Left ventricle myocardium inferior (tissue), 1 donor: ENCODE results near the gene STX4. TPM values are rescaled to one million over a fixed set of nuclear protein-coding genes. Genes with fewer than 3 reads are reported as not detected.

ENCODE experiments used
- DNase-seq: peaks from one replicate; pipeline ENCODE4 v3.0.0-alpha.2; 2020
- H3K27ac ChIP-seq: fragments of 200-600 bp; replicated peaks from 2 replicates; pipeline ENCODE4 v1.8.0; 2021
- H3K27me3 ChIP-seq: fragments of 200-600 bp; 2 replicates; pipeline ENCODE4 v1.8.0; 2021; ENCODE audit warnings: low read depth
- H3K36me3 ChIP-seq: fragments of 200-600 bp; 2 replicates; pipeline ENCODE4 v1.8.0; 2021
- H3K4me1 ChIP-seq: fragments of 200-600 bp; 2 replicates; pipeline ENCODE4 v1.8.0; 2021
- H3K4me3 ChIP-seq: fragments of 200-600 bp; 2 replicates; pipeline ENCODE4 v1.8.0; 2021; ENCODE audit warnings: mild to moderate bottlenecking, moderate library complexity
- H3K9me3 ChIP-seq: fragments of 200-600 bp; replicated peaks from 2 replicates; pipeline ENCODE4 v1.8.0; 2021
- intact Hi-C: fragments of 100-400 bp; cut with micrococcal nuclease; formaldehyde crosslinking; loops from one replicate; pipeline ENCODE4 v1.11.0; 2022
- total RNA-seq: library from RNA; stranded (reverse); fragmentation: NEBNext Ultra II Directional; extraction: Animal tissue kit (Norgen Biotek cat#: 25700); gene quantifications from one replicate; pipeline ENCODE4 v1.2.1, GENCODE V29; 2021
- TF ChIP-seq, protein P1 (sequence below): fragments of 200-600 bp; IDR thresholded peaks from 2 replicates; pipeline ENCODE4 v1.8.0; 2021; ENCODE audit warnings: antibody characterized with exemption, mild to moderate bottlenecking, borderline replicate concordance
- donor health status: DM: no; HTN: yes; CAD: no; lungs with severe emphysema.

Gene STX4
- total RNA-seq, 1 donor from 2014 or later = 43.1 TPM

DNA sequence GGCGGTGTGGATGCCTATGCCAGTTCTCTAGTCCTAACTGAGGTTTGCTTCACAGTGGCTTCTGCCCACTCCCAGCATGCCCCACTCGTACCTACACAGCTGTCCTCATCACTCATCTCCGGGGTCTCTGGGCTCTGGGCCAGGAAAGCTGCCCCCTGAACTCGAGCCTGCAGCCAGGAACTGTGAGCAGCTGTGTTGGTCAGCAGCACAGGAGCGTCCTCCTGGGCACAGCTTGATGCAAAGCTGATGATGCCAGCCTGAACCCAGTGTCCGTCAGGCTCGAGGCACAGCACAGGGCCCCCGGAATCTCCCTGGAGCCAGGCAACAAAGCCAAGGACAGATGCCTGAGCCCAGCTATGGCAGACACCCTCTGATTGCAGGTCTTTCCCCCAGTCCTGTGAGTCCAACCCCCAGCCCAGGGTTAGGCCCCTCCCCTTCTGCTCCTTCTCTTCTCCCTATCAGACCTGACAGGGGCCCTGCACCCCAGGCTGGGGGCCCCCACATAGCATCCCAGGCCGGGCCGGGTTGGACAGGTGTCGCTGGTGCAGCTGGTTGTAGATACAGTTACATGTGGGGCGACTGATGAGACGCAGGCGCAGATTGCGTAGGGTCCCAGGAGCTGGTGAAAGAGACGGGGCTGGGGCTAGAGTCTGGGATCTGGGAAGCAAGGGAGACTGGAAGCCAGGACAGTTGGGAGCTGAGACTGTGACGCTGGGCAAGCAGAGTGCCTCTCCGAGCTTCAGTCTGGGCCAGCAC, 52.7 kb downstream of the STX4 start:
- Histone ChIP-seq H3K9me3 (no peaks in the 10 kb centered on the region), H3K27ac (no peak overlapping the region), H3K4me1 (peaks cover 20% of the 10 kb centered on the region), H3K4me3 (no peak overlapping the region), H3K36me3 (peaks cover 76% of the 10 kb centered on the region), H3K27me3 (no peaks in the 10 kb centered on the region)
- TF ChIP-seq, protein P1, sequence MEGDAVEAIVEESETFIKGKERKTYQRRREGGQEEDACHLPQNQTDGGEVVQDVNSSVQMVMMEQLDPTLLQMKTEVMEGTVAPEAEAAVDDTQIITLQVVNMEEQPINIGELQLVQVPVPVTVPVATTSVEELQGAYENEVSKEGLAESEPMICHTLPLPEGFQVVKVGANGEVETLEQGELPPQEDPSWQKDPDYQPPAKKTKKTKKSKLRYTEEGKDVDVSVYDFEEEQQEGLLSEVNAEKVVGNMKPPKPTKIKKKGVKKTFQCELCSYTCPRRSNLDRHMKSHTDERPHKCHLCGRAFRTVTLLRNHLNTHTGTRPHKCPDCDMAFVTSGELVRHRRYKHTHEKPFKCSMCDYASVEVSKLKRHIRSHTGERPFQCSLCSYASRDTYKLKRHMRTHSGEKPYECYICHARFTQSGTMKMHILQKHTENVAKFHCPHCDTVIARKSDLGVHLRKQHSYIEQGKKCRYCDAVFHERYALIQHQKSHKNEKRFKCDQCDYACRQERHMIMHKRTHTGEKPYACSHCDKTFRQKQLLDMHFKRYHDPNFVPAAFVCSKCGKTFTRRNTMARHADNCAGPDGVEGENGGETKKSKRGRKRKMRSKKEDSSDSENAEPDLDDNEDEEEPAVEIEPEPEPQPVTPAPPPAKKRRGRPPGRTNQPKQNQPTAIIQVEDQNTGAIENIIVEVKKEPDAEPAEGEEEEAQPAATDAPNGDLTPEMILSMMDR = no peak
- DNase-seq = no peak
- intact Hi-C loops = no loop called here

DNA sequence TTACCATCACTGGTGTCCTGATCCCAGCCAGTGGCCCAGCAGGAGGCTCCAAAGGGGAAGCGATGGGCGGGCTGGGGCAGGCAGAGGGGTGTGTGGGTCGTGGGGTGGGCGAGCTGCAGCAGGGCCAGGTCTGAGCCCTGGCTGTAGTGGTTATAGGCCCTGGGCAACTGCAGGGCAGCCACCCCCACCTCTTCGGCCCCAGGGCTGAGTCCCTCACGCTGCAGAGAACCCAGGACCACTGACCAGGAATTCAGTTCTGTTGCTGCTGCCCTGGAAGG, 53.2 kb downstream of the STX4 start:
- TF ChIP-seq, protein P1 = no peak
- intact Hi-C loops = no loop called here

DNA sequence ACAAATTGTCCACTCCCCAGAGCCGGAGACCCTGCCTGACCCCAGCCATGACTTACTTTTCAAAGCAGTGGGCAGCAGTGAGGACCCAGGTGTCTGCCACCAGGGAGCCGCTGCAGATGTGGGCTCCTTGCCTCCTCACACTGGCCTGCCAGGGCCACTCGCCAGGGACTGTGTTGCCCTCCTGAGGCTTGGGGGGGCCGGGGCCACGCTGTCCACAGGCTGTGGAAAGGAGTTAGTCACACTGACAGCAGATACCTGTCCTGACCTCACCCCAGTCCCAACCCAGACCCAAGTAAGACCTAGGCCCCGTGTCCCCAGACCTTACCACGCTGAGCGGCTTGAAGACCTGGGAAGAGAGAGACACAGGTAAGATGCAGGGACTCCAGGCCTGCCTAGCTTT, 54.1 kb downstream of the STX4 start:
- TF ChIP-seq, protein P1 = no peak
- no peak overlapping the region for H3K27ac ChIP-seq
- DNase-seq = no peak
- peaks cover 65% of the 10 kb centered on the region for H3K36me3 ChIP-seq
- H3K4me1 ChIP-seq = peaks cover 7% of the 10 kb centered on the region
- H3K27me3 ChIP-seq = no peaks in the 10 kb centered on the region
- intact Hi-C loops = no loop called here
- H3K4me3 ChIP-seq = no peak overlapping the region
- H3K9me3 ChIP-seq = no peaks in the 10 kb centered on the region

More for the DNA sequence above, 53.2 kb downstream of the STX4 start:
- peaks cover 16% of the 10 kb centered on the region for H3K4me1 ChIP-seq
- no peak overlapping the region for H3K27ac ChIP-seq
- DNase-seq = no peak
- H3K27me3 ChIP-seq = no peaks in the 10 kb centered on the region
- H3K9me3 ChIP-seq = no peaks in the 10 kb centered on the region
- no peak overlapping the region for H3K4me3 ChIP-seq
- peaks cover 73% of the 10 kb centered on the region for H3K36me3 ChIP-seq

DNA sequence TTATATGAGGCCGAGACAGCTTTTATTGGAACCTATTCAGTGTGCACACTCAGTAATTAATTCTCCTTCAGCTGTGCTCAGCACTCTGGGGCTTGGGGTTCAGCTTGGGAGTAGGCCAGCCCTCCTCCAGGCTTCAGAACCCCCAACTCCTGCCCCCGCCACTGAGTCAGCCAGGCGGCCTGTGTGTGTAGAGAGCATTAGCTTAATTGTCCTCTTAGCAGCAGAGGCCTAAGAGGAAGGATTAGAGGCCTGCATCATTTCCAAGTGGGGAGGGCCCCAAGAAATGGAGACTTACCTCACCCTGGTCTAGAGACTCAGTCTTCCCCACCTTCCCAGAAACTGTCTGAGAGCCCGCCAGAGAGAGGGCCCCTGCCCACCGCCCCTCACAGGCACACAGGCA, 54.6 kb downstream of the STX4 start:
- intact Hi-C loops = no loop called here
- H3K4me1 ChIP-seq = peaks cover 2% of the 10 kb centered on the region
- H3K27me3 ChIP-seq = no peaks in the 10 kb centered on the region
- H3K27ac ChIP-seq = no peak overlapping the region
- TF ChIP-seq, protein P1 = no peak
- no peak for DNase-seq
- peaks cover 60% of the 10 kb centered on the region for H3K36me3 ChIP-seq
- H3K9me3 ChIP-seq = no peaks in the 10 kb centered on the region
- H3K4me3 ChIP-seq = no peak overlapping the region

DNA sequence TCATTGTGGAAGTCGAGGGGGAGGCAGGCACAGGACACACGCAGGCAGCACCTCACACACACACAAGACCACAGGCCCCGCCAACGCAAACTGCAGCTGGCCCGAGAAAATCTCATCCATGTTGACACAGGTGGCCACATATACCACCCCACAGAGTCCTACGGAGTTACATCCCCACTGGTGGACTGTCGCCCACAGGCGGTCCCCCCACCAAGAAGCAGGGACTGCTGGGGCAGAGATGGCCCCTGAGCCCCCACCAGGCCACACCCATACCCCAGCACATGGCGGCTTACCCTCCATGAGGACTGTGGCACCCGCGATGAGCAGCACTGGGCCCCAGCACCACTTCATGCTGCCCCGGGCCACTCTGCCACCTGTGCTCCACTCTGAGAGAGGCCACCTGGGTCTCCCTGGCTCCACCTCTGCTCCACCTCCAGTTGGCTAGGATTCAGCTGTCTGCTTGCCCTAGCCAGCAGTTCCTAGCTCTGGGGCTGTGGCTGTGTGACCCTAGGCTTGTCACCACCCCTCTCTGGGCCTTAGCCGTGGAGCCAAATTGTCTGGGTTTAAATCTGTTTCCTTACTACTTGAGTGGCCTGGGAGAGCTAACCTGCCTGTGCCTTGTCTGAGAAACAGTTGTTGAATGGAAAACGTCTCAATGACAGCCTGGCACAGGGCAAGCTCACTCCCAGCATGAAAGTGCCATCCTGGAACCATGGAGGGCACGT, 55.3 kb downstream of the STX4 start, which contains the start of gene PRSS53:
PRSS53 (minus strand) TSS at position 485 of the 725 bp plus-strand sequence; CDS start at position 351, 134 bp downstream.
- DNase-seq = no peak
- no peak within 1 kb of the TSS for H3K27ac ChIP-seq
- H3K9me3 ChIP-seq = no peaks in the 10 kb centered on the region
- intact Hi-C loops = no loop called here
- no peak within 1 kb of the TSS for H3K4me3 ChIP-seq
- H3K4me1 ChIP-seq = peaks cover 6% of the 10 kb centered on the region
- no peaks in the 10 kb centered on the region for H3K27me3 ChIP-seq
- TF ChIP-seq, protein P1 = no peak
- peaks cover 53% of the 10 kb centered on the region for H3K36me3 ChIP-seq
